HEK293 (cell line): ENCODE measurements around the gene MAVS.
A peak's percentile ranks its signal among the peaks of the same experiment; 100 is the strongest.

Source experiments
- CTCF ChIA-PET: fragments of 350-600 bp; formaldehyde crosslinking; extraction: SDS; loops from one replicate; lab custom pipeline; 2021; ENCODE audit warnings: antibody characterized with exemption; lab: Yijun Ruan, JAX
- POLR2A ChIA-PET: fragments of 300-600 bp; formaldehyde crosslinking; extraction: SDS; loops from one replicate; lab custom pipeline; 2020; ENCODE audit warnings: antibody characterized with exemption, inconsistent platforms; lab: Yijun Ruan, JAX
- H3K27ac ChIP-seq: fragments of 200-500 bp; sonication (Bioruptor generic); 2 replicates; pipeline ENCODE4 v1.5.1; 2014; ENCODE audit warnings: low read depth, low read length, control low read depth, inconsistent platforms; ENCODE audit errors: extremely low read depth
- H3K36me3 ChIP-seq, 2 experiments: fragments of 200-500 bp in 1 of 2; sonication (Bioruptor generic) in 1 of 2; 1 replicate in 1 of 2; 2 replicates in 1 of 2; pipeline ENCODE4 v1.5.1; 2014 to 2017; ENCODE audit warnings: inconsistent platforms in 2 of 2, low read length in 2 of 2; ENCODE audit not compliant: control insufficient read depth in 2 of 2, insufficient read depth in 1 of 2
- H3K4me1 ChIP-seq: fragments of 200-500 bp; sonication (Bioruptor generic); 2 replicates; pipeline ENCODE4 v1.5.1; 2014; ENCODE audit warnings: mild to moderate bottlenecking, low read length, inconsistent platforms; ENCODE audit not compliant: control insufficient read depth, insufficient read depth
- H3K4me3 ChIP-seq: 2 replicates; pipeline ENCODE4 v1.5.1; 2011; ENCODE audit warnings: low read depth, mild to moderate bottlenecking, control low read depth, low read length, moderate library complexity
- H3K9me3 ChIP-seq: fragments of 200-500 bp; sonication (Bioruptor generic); 2 replicates; pipeline ENCODE4 v1.5.1; 2014; ENCODE audit warnings: low read depth, low read length, inconsistent platforms; ENCODE audit not compliant: control insufficient read depth, insufficient read depth
- GFI1B ChIP-seq: fragments of 450-650 bp; formaldehyde crosslinking; IDR thresholded peaks from 2 replicates; pipeline ENCODE4 v1.5.1; 2016; ENCODE audit warnings: missing biosample characterization, missing genetic modification characterization
- GLIS1 ChIP-seq: fragments of 450-650 bp; formaldehyde crosslinking; IDR thresholded peaks from 2 replicates; pipeline ENCODE4 v1.5.1; 2016; ENCODE audit warnings: missing biosample characterization, missing genetic modification characterization
- GLIS2 ChIP-seq: fragments of 450-650 bp; formaldehyde crosslinking; IDR thresholded peaks from 2 replicates; pipeline ENCODE4 v1.5.1; 2016; ENCODE audit warnings: missing biosample characterization, missing genetic modification characterization
- SP2 ChIP-seq: fragments of 450-650 bp; formaldehyde crosslinking; IDR thresholded peaks from 2 replicates; pipeline ENCODE4 v1.5.1; 2016; ENCODE audit warnings: missing biosample characterization, missing genetic modification characterization
- ZFHX2 ChIP-seq: fragments of 450-650 bp; formaldehyde crosslinking; conservative IDR thresholded peaks from 2 replicates; pipeline ENCODE4 v1.5.1; 2016; ENCODE audit warnings: missing biosample characterization, missing genetic modification characterization
- ZFP3 ChIP-seq: fragments of 450-650 bp; formaldehyde crosslinking; IDR thresholded peaks from 2 replicates; pipeline ENCODE4 v1.5.1; 2016; ENCODE audit warnings: low read depth, missing biosample characterization, missing genetic modification characterization
- ZNF121 ChIP-seq: fragments of 450-650 bp; formaldehyde crosslinking; IDR thresholded peaks from 2 replicates; pipeline ENCODE4 v1.5.1; 2016; ENCODE audit warnings: missing biosample characterization, missing genetic modification characterization
- ZNF221 ChIP-seq: fragments of 450-650 bp; formaldehyde crosslinking; IDR thresholded peaks from 2 replicates; pipeline ENCODE4 v1.5.1; 2017; ENCODE audit warnings: missing biosample characterization, missing genetic modification characterization, borderline replicate concordance
- ZNF391 ChIP-seq: fragments of 450-650 bp; formaldehyde crosslinking; IDR thresholded peaks from 2 replicates; pipeline ENCODE4 v1.5.1; 2016; ENCODE audit warnings: low read depth, missing biosample characterization, missing genetic modification characterization, borderline replicate concordance
- ZSCAN30 ChIP-seq: fragments of 450-650 bp; IDR thresholded peaks from 2 replicates; pipeline ENCODE4 v1.5.1; 2018; ENCODE audit warnings: missing biosample characterization, mild to moderate bottlenecking, missing genetic modification characterization, moderate library complexity
- TF ChIP-seq, protein P1 (sequence below): fragments of 450-650 bp; formaldehyde crosslinking; conservative IDR thresholded peaks from 2 replicates; pipeline ENCODE4 v1.5.1; 2016; ENCODE audit warnings: low read depth, missing biosample characterization, missing genetic modification characterization
- TF ChIP-seq, protein P2 (sequence below): fragments of 450-650 bp; formaldehyde crosslinking; IDR thresholded peaks from 2 replicates; pipeline ENCODE4 v1.5.1; 2017; ENCODE audit warnings: missing biosample characterization, missing genetic modification characterization
- TF ChIP-seq, protein P3 (sequence below): fragments of 450-650 bp; formaldehyde crosslinking; IDR thresholded peaks from 2 replicates; pipeline ENCODE4 v1.5.1; 2017; ENCODE audit warnings: missing biosample characterization, missing genetic modification characterization
- TF ChIP-seq, protein P4 (sequence below): fragments of 450-650 bp; formaldehyde crosslinking; conservative IDR thresholded peaks from 2 replicates; pipeline ENCODE4 v1.5.1; 2016; ENCODE audit warnings: low read depth, missing biosample characterization, missing genetic modification characterization

MAVS gene

DNA sequence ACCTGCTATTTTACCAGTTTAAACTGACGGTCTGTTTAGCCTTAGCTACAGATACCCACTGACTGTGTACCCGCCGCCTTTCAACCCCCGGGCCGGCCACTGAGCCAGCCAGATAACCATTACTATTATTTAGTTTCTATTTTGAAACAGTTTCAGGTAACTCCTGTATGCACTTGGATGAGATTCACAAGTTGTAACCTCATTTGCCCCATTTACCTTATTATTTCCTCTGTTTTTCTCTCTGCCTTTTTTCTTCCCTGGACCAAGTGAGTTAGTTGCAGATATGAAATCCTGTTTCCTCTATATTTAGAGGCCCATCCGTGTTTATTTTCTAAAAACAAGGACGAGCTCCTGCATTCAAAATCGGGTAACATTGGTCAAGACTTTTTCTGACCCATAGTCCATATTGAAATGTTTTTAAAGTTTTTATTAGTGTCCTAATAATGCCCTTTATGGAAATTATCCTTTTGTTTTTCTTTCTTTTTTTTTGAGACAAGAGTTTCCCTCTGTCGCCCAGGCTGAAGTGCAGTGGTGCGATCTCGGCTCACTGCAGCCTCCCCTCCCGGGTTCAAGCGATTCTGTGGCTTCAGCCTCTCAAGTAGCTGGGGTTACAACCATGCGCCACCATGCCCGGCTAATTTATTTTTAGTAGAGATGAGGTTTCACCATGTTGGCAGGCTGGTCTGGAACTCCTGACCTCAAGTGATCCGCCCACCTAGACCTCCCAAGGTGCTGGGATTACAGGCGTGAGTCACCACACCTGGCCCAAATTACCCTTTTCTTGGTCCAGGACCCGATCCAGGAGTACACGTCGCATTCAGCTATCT, 25.5 kb upstream of the MAVS start:
- POLR2A ChIA-PET = interaction anchor here (0.5 to 4.4 kb wide), 20 partner anchors 8 to 206 kb away, joined by 3 to 40 read pairs (median 5); partner anchors contain the start of genes ADISSP, CDC25B, CENPB and MAVS
- TF ChIP-seq GLIS2 (tag by site-specific recombination) (0 out of 2 replicates have a peak, but pooled peaks have one; percentile 40), ZFHX2 (tag by site-specific recombination) (0 out of 2 replicates have a peak, but pooled peaks have one; percentile 27), GLIS1 (tag by site-specific recombination) (peak; percentile 77), ZNF391 (tag by site-specific recombination) (peak; percentile 6; the same call in 1 of the 2 replicates)
- TF ChIP-seq, protein P1, sequence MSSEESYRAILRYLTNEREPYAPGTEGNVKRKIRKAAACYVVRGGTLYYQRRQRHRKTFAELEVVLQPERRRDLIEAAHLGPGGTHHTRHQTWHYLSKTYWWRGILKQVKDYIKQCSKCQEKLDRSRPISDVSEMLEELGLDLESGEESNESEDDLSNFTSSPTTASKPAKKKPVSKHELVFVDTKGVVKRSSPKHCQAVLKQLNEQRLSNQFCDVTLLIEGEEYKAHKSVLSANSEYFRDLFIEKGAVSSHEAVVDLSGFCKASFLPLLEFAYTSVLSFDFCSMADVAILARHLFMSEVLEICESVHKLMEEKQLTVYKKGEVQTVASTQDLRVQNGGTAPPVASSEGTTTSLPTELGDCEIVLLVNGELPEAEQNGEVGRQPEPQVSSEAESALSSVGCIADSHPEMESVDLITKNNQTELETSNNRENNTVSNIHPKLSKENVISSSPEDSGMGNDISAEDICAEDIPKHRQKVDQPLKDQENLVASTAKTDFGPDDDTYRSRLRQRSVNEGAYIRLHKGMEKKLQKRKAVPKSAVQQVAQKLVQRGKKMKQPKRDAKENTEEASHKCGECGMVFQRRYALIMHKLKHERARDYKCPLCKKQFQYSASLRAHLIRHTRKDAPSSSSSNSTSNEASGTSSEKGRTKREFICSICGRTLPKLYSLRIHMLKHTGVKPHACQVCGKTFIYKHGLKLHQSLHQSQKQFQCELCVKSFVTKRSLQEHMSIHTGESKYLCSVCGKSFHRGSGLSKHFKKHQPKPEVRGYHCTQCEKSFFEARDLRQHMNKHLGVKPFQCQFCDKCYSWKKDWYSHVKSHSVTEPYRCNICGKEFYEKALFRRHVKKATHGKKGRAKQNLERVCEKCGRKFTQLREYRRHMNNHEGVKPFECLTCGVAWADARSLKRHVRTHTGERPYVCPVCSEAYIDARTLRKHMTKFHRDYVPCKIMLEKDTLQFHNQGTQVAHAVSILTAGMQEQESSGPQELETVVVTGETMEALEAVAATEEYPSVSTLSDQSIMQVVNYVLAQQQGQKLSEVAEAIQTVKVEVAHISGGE = no peak
- TF ChIP-seq, all 188 proteins: peak for 4
- H3K4me1 ChIP-seq = peaks cover 5% of the 10 kb centered on the region; the same call in 1 of the 2 replicates
- peak overlapping the region; percentile 73 for H3K4me3 ChIP-seq
- H3K27ac ChIP-seq = peak overlapping the region; percentile 93
- CTCF ChIA-PET = interaction anchor here (0.6 to 5.8 kb wide), 27 partner anchors 9 to 289 kb away, joined by 3 to 142 read pairs (median 5); partner anchors contain the start of genes ADISSP, CENPB and SPEF1
- peaks cover 9 to 43% of the 10 kb centered on the region in 2 experiments for H3K36me3 ChIP-seq
- H3K9me3 ChIP-seq = no peaks in the 10 kb centered on the region

DNA sequence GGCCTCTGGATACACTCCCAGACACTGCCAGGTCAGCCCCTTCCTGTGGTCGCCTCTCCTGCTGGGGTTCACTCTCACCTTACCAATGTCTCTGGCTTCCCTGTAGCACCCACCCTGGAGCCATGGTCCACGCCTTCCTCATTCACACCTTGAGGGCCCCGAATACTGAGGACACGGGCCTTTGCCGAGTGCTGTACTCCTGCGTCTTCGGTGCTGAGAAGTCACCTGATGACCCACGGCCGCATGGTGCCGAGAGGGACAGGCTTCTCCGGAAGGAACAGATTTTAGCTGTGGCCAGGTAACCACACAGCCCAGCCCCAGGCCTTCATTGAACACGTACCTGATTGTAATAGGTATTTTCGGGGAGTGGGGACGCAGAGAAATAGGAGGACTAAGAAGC, 24.6 kb upstream of the MAVS start:
- Histone ChIP-seq H3K4me1 (peaks cover 5% of the 10 kb centered on the region; the same call in 1 of the 2 replicates), H3K9me3 (no peaks in the 10 kb centered on the region), H3K4me3 (no peak overlapping the region), H3K36me3 (peaks cover 9 to 52% of the 10 kb centered on the region in 2 experiments), H3K27ac (no peak overlapping the region)
- TF ChIP-seq, protein P2, sequence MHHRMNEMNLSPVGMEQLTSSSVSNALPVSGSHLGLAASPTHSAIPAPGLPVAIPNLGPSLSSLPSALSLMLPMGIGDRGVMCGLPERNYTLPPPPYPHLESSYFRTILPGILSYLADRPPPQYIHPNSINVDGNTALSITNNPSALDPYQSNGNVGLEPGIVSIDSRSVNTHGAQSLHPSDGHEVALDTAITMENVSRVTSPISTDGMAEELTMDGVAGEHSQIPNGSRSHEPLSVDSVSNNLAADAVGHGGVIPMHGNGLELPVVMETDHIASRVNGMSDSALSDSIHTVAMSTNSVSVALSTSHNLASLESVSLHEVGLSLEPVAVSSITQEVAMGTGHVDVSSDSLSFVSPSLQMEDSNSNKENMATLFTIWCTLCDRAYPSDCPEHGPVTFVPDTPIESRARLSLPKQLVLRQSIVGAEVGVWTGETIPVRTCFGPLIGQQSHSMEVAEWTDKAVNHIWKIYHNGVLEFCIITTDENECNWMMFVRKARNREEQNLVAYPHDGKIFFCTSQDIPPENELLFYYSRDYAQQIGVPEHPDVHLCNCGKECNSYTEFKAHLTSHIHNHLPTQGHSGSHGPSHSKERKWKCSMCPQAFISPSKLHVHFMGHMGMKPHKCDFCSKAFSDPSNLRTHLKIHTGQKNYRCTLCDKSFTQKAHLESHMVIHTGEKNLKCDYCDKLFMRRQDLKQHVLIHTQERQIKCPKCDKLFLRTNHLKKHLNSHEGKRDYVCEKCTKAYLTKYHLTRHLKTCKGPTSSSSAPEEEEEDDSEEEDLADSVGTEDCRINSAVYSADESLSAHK (tag by site-specific recombination) = no peak
- TF ChIP-seq ZNF121 = no peak
- TF ChIP-seq, protein P3, sequence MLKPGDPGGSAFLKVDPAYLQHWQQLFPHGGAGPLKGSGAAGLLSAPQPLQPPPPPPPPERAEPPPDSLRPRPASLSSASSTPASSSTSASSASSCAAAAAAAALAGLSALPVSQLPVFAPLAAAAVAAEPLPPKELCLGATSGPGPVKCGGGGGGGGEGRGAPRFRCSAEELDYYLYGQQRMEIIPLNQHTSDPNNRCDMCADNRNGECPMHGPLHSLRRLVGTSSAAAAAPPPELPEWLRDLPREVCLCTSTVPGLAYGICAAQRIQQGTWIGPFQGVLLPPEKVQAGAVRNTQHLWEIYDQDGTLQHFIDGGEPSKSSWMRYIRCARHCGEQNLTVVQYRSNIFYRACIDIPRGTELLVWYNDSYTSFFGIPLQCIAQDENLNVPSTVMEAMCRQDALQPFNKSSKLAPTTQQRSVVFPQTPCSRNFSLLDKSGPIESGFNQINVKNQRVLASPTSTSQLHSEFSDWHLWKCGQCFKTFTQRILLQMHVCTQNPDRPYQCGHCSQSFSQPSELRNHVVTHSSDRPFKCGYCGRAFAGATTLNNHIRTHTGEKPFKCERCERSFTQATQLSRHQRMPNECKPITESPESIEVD (tag by site-specific recombination) = no peak
- no peak for TF ChIP-seq ZFP3 (tag by site-specific recombination)
- no peak for TF ChIP-seq ZSCAN30 (tag by site-specific recombination)
- TF ChIP-seq, protein P4, sequence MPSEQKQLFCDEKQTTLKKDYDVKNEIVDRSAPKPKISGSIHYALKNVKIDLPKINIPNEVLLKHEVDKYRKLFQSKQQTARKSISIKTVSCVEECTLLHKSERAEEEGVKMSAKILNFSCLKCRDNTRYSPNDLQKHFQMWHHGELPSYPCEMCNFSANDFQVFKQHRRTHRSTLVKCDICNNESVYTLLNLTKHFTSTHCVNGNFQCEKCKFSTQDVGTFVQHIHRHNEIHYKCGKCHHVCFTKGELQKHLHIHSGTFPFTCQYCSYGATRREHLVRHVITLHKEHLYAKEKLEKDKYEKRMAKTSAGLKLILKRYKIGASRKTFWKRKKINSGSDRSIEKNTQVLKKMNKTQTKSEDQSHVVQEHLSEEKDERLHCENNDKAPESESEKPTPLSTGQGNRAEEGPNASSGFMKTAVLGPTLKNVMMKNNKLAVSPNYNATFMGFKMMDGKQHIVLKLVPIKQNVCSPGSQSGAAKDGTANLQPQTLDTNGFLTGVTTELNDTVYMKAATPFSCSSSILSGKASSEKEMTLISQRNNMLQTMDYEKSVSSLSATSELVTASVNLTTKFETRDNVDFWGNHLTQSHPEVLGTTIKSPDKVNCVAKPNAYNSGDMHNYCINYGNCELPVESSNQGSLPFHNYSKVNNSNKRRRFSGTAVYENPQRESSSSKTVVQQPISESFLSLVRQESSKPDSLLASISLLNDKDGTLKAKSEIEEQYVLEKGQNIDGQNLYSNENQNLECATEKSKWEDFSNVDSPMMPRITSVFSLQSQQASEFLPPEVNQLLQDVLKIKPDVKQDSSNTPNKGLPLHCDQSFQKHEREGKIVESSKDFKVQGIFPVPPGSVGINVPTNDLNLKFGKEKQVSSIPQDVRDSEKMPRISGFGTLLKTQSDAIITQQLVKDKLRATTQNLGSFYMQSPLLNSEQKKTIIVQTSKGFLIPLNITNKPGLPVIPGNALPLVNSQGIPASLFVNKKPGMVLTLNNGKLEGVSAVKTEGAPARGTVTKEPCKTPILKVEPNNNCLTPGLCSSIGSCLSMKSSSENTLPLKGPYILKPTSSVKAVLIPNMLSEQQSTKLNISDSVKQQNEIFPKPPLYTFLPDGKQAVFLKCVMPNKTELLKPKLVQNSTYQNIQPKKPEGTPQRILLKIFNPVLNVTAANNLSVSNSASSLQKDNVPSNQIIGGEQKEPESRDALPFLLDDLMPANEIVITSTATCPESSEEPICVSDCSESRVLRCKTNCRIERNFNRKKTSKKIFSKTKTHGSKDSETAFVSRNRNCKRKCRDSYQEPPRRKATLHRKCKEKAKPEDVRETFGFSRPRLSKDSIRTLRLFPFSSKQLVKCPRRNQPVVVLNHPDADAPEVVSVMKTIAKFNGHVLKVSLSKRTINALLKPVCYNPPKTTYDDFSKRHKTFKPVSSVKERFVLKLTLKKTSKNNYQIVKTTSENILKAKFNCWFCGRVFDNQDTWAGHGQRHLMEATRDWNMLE (tag by site-specific recombination) = no peak
- no peak for TF ChIP-seq ZNF221 (tag by site-specific recombination)
- TF ChIP-seq GFI1B (tag by site-specific recombination) = no peak
- TF ChIP-seq SP2 (tag by site-specific recombination) = no peak
- ChIA-PET POLR2A (interaction anchor here (0.5 to 4.4 kb wide), 4 partner anchors 9 to 28 kb away, joined by 3 to 40 read pairs (median 10); partner anchors contain the start of gene CDC25B), CTCF (interaction anchor here (1.0 to 5.8 kb wide), 6 partner anchors 8 to 263 kb away, joined by 4 to 26 read pairs (median 10); partner anchors contain the start of gene SPEF1)
